CD4-positive, alpha-beta T cell (primary cell): ENCODE data around the gene GRB14. TPM values are rescaled to one million over a fixed set of nuclear protein-coding genes. Genes with fewer than 3 reads are reported as not detected.

Source experiments
- ATAC-seq: fragments of 200-7000 bp; cut with Tn5 transposase; one replicate; pipeline ENCODE4 v1.10.0; 2022; ENCODE audit warnings: mild to moderate bottlenecking; ENCODE audit not compliant: poor library complexity
- CTCF ChIA-PET: fragments of 350-600 bp; sonication (Branson Sonifier 250); formaldehyde crosslinking; loops from one replicate; lab custom pipeline; 2021; ENCODE audit warnings: antibody characterized with exemption, inconsistent platforms; lab: Charles Lee
- POLR2A ChIA-PET: fragments of 350-600 bp; sonication (Branson Sonifier 250); formaldehyde crosslinking; loops from one replicate; lab custom pipeline; 2021; ENCODE audit warnings: antibody characterized with exemption, inconsistent platforms; lab: Charles Lee
- DNase-seq, 14 experiments: peaks; one replicate each; pipeline ENCODE4 v3.0.0-alpha.2; 2013 to 2020; ENCODE audit warnings: mixed read lengths in 2 of 14
- H3K27ac ChIP-seq, 2 donors: one replicate each; pipeline versions ENCODE4 v1.5.1 to v1.7.0; 2013; ENCODE audit warnings: low read length in 2 of 2, low read depth in 1 of 2, mild to moderate bottlenecking in 1 of 2
- H3K27me3 ChIP-seq, 2 experiments: 1 replicate in 1 of 2; 2 replicates in 1 of 2; pipeline versions ENCODE4 v1.6.1 to v1.7.0; 2013; ENCODE audit warnings: low read length in 2 of 2, control low read depth in 1 of 2, mild to moderate bottlenecking in 1 of 2, moderate library complexity in 1 of 2; ENCODE audit not compliant: insufficient read depth in 2 of 2, control insufficient read depth in 1 of 2
- H3K36me3 ChIP-seq: one replicate; pipeline ENCODE4 v1.6.1; 2013; ENCODE audit warnings: low read length, control low read depth; ENCODE audit not compliant: insufficient read depth
- H3K4me1 ChIP-seq: one replicate; pipeline ENCODE4 v1.6.1; 2013; ENCODE audit warnings: low read length, control low read depth; ENCODE audit not compliant: insufficient read depth
- H3K4me3 ChIP-seq: one replicate; pipeline ENCODE4 v1.5.1; 2013; ENCODE audit warnings: mild to moderate bottlenecking, low read length, moderate library complexity
- H3K9me3 ChIP-seq, 2 experiments: 1 replicate in 1 of 2; 2 replicates in 1 of 2; pipeline versions ENCODE4 v1.6.1 to v1.7.0; 2013; ENCODE audit warnings: low read length in 2 of 2, mild to moderate bottlenecking in 2 of 2, control low read depth in 1 of 2, moderate library complexity in 1 of 2; ENCODE audit not compliant: control insufficient read depth in 1 of 2, insufficient read depth in 1 of 2
- H3K27ac Mint-ChIP-seq: one replicate; pipeline ENCODE4 v1.8.0; 2020; ENCODE audit warnings: mixed read lengths
- H3K27me3 Mint-ChIP-seq: one replicate; pipeline ENCODE4 v1.8.0; 2021; ENCODE audit warnings: mixed read lengths
- H3K36me3 Mint-ChIP-seq: one replicate; pipeline ENCODE4 v1.8.0; 2021; ENCODE audit warnings: low read depth, mixed read lengths
- H3K4me1 Mint-ChIP-seq: one replicate; pipeline ENCODE4 v1.8.0; 2021; ENCODE audit warnings: low read depth, mixed read lengths
- H3K4me3 Mint-ChIP-seq: one replicate; pipeline ENCODE4 v1.8.0; 2020; ENCODE audit warnings: mild to moderate bottlenecking, mixed read lengths
- H3K9me3 Mint-ChIP-seq: one replicate; pipeline ENCODE4 v1.8.0; 2020; ENCODE audit warnings: mixed read lengths
- CTCF ChIP-seq: fragments of 200-600 bp; IDR thresholded peaks from one replicate; pipeline ENCODE4 v1.8.0; 2022; ENCODE audit warnings: antibody characterized with exemption, mild to moderate bottlenecking
- intact Hi-C, 2 experiments: fragments of 100-400 bp; cut with DNase I in 1 of 2; cut with micrococcal nuclease in 1 of 2; formaldehyde crosslinking; loops; one replicate each; pipeline versions ENCODE4 v1.15.1 to v1.9.0; 2023 to 2025; cut with DNase I, micrococcal nuclease
- total RNA-seq, 174 experiments: library from RNA in 2 of 174; stranded (reverse) in 2 of 174; gene quantifications; one replicate each; pipeline ENCODE4 v1.2.3 and lab custom pipeline; 2021 to 2026

Gene GRB14
- total RNA-seq, 2 experiments from 2014 or later, result not detected

DNA sequence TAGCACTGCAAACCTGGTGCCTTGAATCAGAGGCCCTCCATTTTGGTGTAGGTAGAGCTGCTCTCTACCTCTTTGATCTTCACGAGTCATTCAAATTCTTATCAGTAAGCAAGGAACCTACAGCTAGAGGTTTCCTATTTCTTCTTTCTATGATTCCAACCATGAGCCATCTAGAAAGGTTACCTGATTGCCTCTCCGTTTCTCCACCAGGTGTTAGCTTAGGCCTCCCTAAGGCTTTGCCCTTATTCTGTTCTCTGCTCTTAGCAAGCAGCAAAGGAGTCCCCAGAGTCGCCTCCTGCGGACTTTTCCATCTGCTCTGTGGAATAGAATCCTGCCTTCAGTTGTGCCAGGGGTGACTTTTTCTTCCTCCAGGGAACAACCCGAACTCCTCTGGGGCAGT is 173.6 kb downstream of the GRB14 start:
- ChIA-PET POLR2A (no interaction called here), CTCF (no interaction called here)
- Histone ChIP-seq H3K27ac (no peak overlapping the region), H3K36me3 (no peaks in the 10 kb centered on the region), H3K9me3 (peaks cover 0 to 8% of the 10 kb centered on the region in 2 experiments), H3K4me1 (no peaks in the 10 kb centered on the region), H3K4me3 (no peak overlapping the region), H3K27me3 (no peaks in the 10 kb centered on the region)
- Mint-ChIP-seq H3K27ac (no peak overlapping the region), H3K4me3 (no peak overlapping the region), H3K27me3 (no peaks in the 10 kb centered on the region), H3K4me1 (no peaks in the 10 kb centered on the region), H3K36me3 (no peaks in the 10 kb centered on the region), H3K9me3 (no peaks in the 10 kb centered on the region)
- TF ChIP-seq CTCF, result no peak
- intact Hi-C loops, result no loop called here
- DNase-seq, result no peak
- no peak for ATAC-seq

Other genes with a start within 250 kb of the GRB14 start
- gene COBLL1, start 220.3 kb upstream of the GRB14 start, total RNA-seq, result under 1 TPM in 1 of 2 experiments, not detected in 1; 0.53 TPM